Measurements from ENCODE around the gene COG4. TPM values are rescaled to one million over a fixed set of nuclear protein-coding genes. Genes with fewer than 3 reads are reported as not detected.

The COG4 gene
- total RNA-seq, 1 experiment from 2014 or later: 54.2 TPM

DNA sequence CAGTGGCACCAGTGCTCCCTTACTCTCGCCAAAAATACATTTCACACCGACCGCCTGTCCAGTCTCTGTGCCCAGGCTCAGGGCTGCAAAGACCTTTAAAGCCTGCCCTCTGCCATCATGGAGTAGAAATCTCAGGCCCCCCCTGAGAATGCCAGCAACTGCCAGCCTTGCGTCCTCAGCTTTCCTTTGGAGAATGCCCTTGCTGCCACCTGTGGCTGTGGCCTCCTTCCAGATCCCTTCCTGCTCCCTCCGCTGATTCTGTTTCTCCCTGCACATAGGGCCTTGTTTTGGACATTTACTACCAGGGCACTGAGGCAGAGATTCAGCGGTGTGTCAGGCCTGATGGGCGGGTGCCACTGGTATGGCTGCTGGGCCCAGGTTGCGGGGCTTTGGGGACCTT lies 55.7 kb downstream of the COG4 start:
- RAD21 ChIA-PET (ENCODE audit: low non-redundant PET in 1 of 2, low total read pairs in 2 of 2, uncharacterized antibody in 2 of 2, unreplicated experiment in 2 of 2): no interaction called here
- Histone ChIP-seq H3K9me3 (ENCODE audit: control insufficient read depth in 1 of 2, insufficient read depth in 1 of 2, low read depth in 1 of 2, low read length in 2 of 2) (no peaks in the 10 kb centered on the region), H3K4me3 (replicated peaks in 1 of 2; ENCODE audit: low read depth in 1 of 2, low read length in 2 of 2) (no peak overlapping the region), H3K4me2 (ENCODE audit: low read length) (no peak overlapping the region), H3K27ac (ENCODE audit: low read depth, low read length) (no peak overlapping the region), H2AFZ (ENCODE audit: low read depth, low read length, poor library complexity, severe bottlenecking) (no peak overlapping the region), H3K79me2 (ENCODE audit: insufficient read depth, low read length) (no peaks in the 10 kb centered on the region), H3K9me2 (ENCODE audit: insufficient read depth) (no peaks in the 10 kb centered on the region), H3K36me3 (ENCODE audit: control insufficient read depth in 1 of 2, insufficient read depth in 2 of 2, low read length in 2 of 2) (no peaks in the 10 kb centered on the region), H3K9ac (ENCODE audit: low read length) (no peak overlapping the region), H3K27me3 (ENCODE audit: insufficient read depth, low read length) (no peaks in the 10 kb centered on the region), H4K20me1 (ENCODE audit: insufficient read depth) (no peaks in the 10 kb centered on the region), H3K4me1 (ENCODE audit: control insufficient read depth in 1 of 2, insufficient read depth in 2 of 2, low read length in 2 of 2) (no peaks in the 10 kb centered on the region)
- DNase-seq (ENCODE audit: low read depth, low spot score) (no peak), ATAC-seq (no peak)
- POLR2A ChIA-PET: no interaction called here
- intact Hi-C loops (cut with micrococcal nuclease): no loop called here
- CTCF ChIA-PET: no interaction called here
- BruUV-seq (replicated peaks): no TSS peak
- TF ChIP-seq FOSL1 (IDR thresholded peaks at IDR 0.05; ENCODE audit: low read depth) (no peak), RAD21 (IDR thresholded peaks at IDR 0.05; ENCODE audit: low read depth) (no peak), EZH2 (IDR thresholded peaks at IDR 0.05) (no peak), CBX3 (IDR thresholded peaks at IDR 0.05; ENCODE audit: low read depth) (no peak), SRF (IDR thresholded peaks at IDR 0.05; ENCODE audit: low read depth) (no peak), ELF1 (IDR thresholded peaks at IDR 0.05; ENCODE audit: borderline replicate concordance, low read depth) (no peak), POLR2AphosphoS5 (IDR thresholded peaks at IDR 0.05; ENCODE audit: low read depth, low read length) (no peak), TCF7L2 (IDR thresholded peaks at IDR 0.05; ENCODE audit: borderline replicate concordance, extremely low read depth, insufficient read depth, insufficient read length) (no peak), ZNF274 (IDR thresholded peaks at IDR 0.05; ENCODE audit: low read depth, low read length) (no peak), REST (IDR thresholded peaks at IDR 0.05; ENCODE audit: low read depth) (no peak), SIN3A (IDR thresholded peaks at IDR 0.05; ENCODE audit: low read depth) (no peak), JUND (IDR thresholded peaks at IDR 0.05) (no peak), CEBPB (IDR thresholded peaks at IDR 0.05; ENCODE audit: low read depth) (no peak)
- TF ChIP-seq, protein P1, sequence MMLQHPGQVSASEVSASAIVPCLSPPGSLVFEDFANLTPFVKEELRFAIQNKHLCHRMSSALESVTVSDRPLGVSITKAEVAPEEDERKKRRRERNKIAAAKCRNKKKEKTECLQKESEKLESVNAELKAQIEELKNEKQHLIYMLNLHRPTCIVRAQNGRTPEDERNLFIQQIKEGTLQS (IDR thresholded peaks at IDR 0.05): no peak
- TF ChIP-seq, protein P2, sequence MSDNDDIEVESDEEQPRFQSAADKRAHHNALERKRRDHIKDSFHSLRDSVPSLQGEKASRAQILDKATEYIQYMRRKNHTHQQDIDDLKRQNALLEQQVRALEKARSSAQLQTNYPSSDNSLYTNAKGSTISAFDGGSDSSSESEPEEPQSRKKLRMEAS (IDR thresholded peaks at IDR 0.05): no peak
